ENCODE results near the gene MUSK. TPM values are rescaled to one million over a fixed set of nuclear protein-coding genes. Genes with fewer than 3 reads are reported as not detected.

Gene MUSK
- 1.3 TPM for total RNA-seq
- long read RNA-seq, partial matches to known transcripts = 0 of 1 reads
- long read RNA-seq, other reads (novel, unspliced or antisense) = 1 of 1 reads

GRCh38 chr9:110668570-110669167 lies at the start of gene MUSK:
TSS of gene MUSK (plus strand) at chr9:110668791. CDS start at chr9:110668905, 114 bp downstream.
- ATAC-seq (peak; percentile 91), DNase-seq (peak; percentile 30)
- intact Hi-C loops (cut with micrococcal nuclease) = no loop called here

GRCh38 chr9:110619831-110620230 lies 48.8 kb upstream of the MUSK start:
- no peak for DNase-seq
- intact Hi-C loops (cut with micrococcal nuclease) = no loop called here

GRCh38 chr9:110620726-110621125 lies 47.9 kb upstream of the MUSK start:
- intact Hi-C loops (cut with micrococcal nuclease) = no loop called here
- no peak for ATAC-seq
- DNase-seq = no peak

More at GRCh38 chr9:110619831-110620230, 48.8 kb upstream of the MUSK start:
- no peak for ATAC-seq

- DNase-seq (no peak), ATAC-seq (no peak)
- intact Hi-C loops (cut with micrococcal nuclease) = no loop called here
Measured at GRCh38 chr9:110622368-110622767, 46.2 kb upstream of the MUSK start.

GRCh38 chr9:110623462-110624025 lies 45.0 kb upstream of the MUSK start:
- peak; percentile 30 for ATAC-seq
- intact Hi-C loops (cut with micrococcal nuclease) = no loop called here

GRCh38 chr9:110626101-110626829 lies 42.3 kb upstream of the MUSK start:
- no peak for ATAC-seq
- intact Hi-C loops (cut with micrococcal nuclease) = no loop called here
- no peak for DNase-seq

More at GRCh38 chr9:110623462-110624025, 45.0 kb upstream of the MUSK start:
- DNase-seq = no peak

GRCh38 chr9:110635589-110635988 lies 33.0 kb upstream of the MUSK start:
- no peak for DNase-seq
- intact Hi-C loops (cut with micrococcal nuclease) = loop anchor here (10.0 kb wide), 1 partner anchor 669 kb away; no protein-coding TSS in a partner anchor
- no peak for ATAC-seq

- DNase-seq = no peak
- ATAC-seq = no peak
- intact Hi-C loops (cut with micrococcal nuclease) = loop anchor here (10.0 kb wide), 1 partner anchor 666 kb away; no protein-coding TSS in a partner anchor
Measured at GRCh38 chr9:110638381-110638954, 30.1 kb upstream of the MUSK start.

- ATAC-seq = no peak
- intact Hi-C loops (cut with micrococcal nuclease) = no loop called here
- no peak for DNase-seq
Measured at GRCh38 chr9:110640736-110641135, 27.9 kb upstream of the MUSK start.

GRCh38 chr9:110641293-110641692 lies 27.3 kb upstream of the MUSK start:
- no peak for DNase-seq
- no peak for ATAC-seq
- intact Hi-C loops (cut with micrococcal nuclease) = no loop called here

- intact Hi-C loops (cut with micrococcal nuclease) = no loop called here
- no peak for DNase-seq
Measured at GRCh38 chr9:110648696-110649095, 19.9 kb upstream of the MUSK start.

GRCh38 chr9:110650261-110650660 lies 18.3 kb upstream of the MUSK start:
- ATAC-seq (peak; percentile 45), DNase-seq (no peak)
- intact Hi-C loops (cut with micrococcal nuclease) = no loop called here

More at GRCh38 chr9:110648696-110649095, 19.9 kb upstream of the MUSK start:
- no peak for ATAC-seq

- ATAC-seq (peak; percentile 49), DNase-seq (no peak)
- intact Hi-C loops (cut with micrococcal nuclease) = no loop called here
Measured at GRCh38 chr9:110650991-110651411, 17.6 kb upstream of the MUSK start.

- peak; percentile 95 for ATAC-seq
- intact Hi-C loops (cut with micrococcal nuclease) = no loop called here
- DNase-seq = no peak
Measured at GRCh38 chr9:110655754-110656641, 12.6 kb upstream of the MUSK start.

GRCh38 chr9:110659891-110660541 lies 8.6 kb upstream of the MUSK start:
- ATAC-seq (no peak), DNase-seq (no peak)
- intact Hi-C loops (cut with micrococcal nuclease) = no loop called here

GRCh38 chr9:110669433-110669832 lies 842 bp downstream of the MUSK start:
- DNase-seq (no peak), ATAC-seq (peak; percentile 83)
- intact Hi-C loops (cut with micrococcal nuclease) = no loop called here

GRCh38 chr9:110671849-110672248 lies 3.3 kb downstream of the MUSK start:
- intact Hi-C loops (cut with micrococcal nuclease) = no loop called here
- ATAC-seq (no peak), DNase-seq (no peak)

- no peak for DNase-seq
- no peak for ATAC-seq
- intact Hi-C loops (cut with micrococcal nuclease) = no loop called here
Measured at GRCh38 chr9:110672873-110673510, 4.4 kb downstream of the MUSK start.
